Thyroid gland (tissue), 4 donors: ENCODE measurements around the gene SCD5. TPM values are rescaled to one million over a fixed set of nuclear protein-coding genes. Genes with fewer than 3 reads are reported as not detected.

Experiments used
- DNase-seq, 2 donors: peaks; one replicate each; pipeline ENCODE4 v3.0.0-alpha.2; 2019
- H3K27ac ChIP-seq, 3 donors: fragments of 200-600 bp; sonication (generic); 1 replicate in 2 of 3; 2 replicates in 1 of 3; pipeline ENCODE4 v1.5.1; 2016 to 2019; ENCODE audit warnings: mild to moderate bottlenecking in 1 of 3, moderate library complexity in 1 of 3
- H3K27me3 ChIP-seq: fragments of 200-600 bp; sonication (generic); one replicate; pipeline ENCODE4 v1.5.1; 2019
- H3K36me3 ChIP-seq, 2 donors: fragments of 200-600 bp; sonication (generic); one replicate each; pipeline ENCODE4 v1.5.1; 2016 to 2019
- H3K4me1 ChIP-seq, 2 donors: fragments of 200-600 bp; sonication (generic); one replicate each; pipeline ENCODE4 v1.5.1; 2017 to 2019
- H3K4me3 ChIP-seq, 3 donors: fragments of 200-600 bp; sonication (generic); replicated peaks in 1 of 3; 1 replicate in 2 of 3; 2 replicates in 1 of 3; pipeline ENCODE4 v1.5.1; 2016; ENCODE audit warnings: mild to moderate bottlenecking in 1 of 3
- H3K9me3 ChIP-seq: fragments of 200-600 bp; sonication (generic); one replicate; pipeline ENCODE4 v1.5.1; 2017
- POLR2A ChIP-seq, 2 donors: fragments of 450-650 bp; IDR thresholded peaks; one replicate each; pipeline ENCODE4 v1.6.1; 2017; ENCODE audit warnings: antibody characterized with exemption in 2 of 2, mild to moderate bottlenecking in 2 of 2, moderate library complexity in 1 of 2
- WGBS, 2 donors: methylation state at CpG; one replicate each; pipeline ENCODE4 v1.1.5; 2017; 5-methylcytosine and 5-hydroxymethylcytosine counted together
- intact Hi-C: fragments of 100-400 bp; cut with DNase I; formaldehyde crosslinking; loops from one replicate; pipeline ENCODE4 v1.15.1; 2023
- total RNA-seq, 4 donors: library from RNA; depleted of rRNA; stranded (reverse); fragments of >200 nt; gene quantifications; one replicate each; pipeline ENCODE4 v1.2.3, GENCODE V29; 2016
- TF ChIP-seq, protein P1 (sequence below), 6 experiments: fragments of 200-600 bp in 3 of 6; fragments of 450-650 bp in 3 of 6; sonication (generic) in 3 of 6; IDR thresholded peaks; one replicate each; pipeline ENCODE4 v1.5.1; 2016 to 2019; ENCODE audit warnings: antibody characterized with exemption in 6 of 6, mild to moderate bottlenecking in 2 of 6, inconsistent platforms in 1 of 6, moderate library complexity in 1 of 6

Gene SCD5
- total RNA-seq, 4 donors from 2014 or later, result 47.0 to 96.4 (median 54.8) TPM

DNA sequence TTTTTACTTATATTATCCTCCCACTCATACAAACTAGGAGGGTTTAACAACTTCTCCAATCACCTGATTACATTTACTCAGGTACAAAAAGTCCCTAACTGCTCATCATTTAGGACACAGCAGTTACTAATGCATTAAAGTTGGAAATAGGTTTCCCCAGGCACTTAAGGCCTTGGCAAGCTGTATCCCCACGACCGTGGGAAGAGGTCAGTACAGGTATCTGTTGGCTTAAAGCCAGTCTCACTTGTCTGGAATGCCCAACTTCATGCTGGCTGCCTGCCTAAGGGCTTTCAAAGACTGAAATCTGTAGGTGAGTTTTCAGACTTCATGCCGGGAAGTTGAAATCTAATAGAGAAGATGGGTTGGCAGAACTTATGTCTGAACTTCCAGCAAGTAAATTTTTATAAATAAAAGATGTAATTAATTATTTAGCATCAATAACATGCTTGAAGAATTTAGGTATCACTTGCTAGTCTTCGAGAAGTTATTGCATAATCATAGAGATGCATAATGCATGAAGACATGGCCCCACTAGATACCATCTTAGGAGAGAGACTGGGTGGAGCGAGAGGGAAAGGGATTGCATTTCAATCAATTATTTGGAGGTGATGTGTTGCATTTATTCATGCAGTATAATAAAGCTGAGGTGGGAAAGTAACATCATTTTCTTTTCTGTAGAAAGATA is 54.2 kb downstream of the SCD5 start:
- peak; percentile 96 for DNase-seq
- TF ChIP-seq POLR2A (IDR thresholded peaks at IDR 0.05), result no peak
- TF ChIP-seq, protein P1, sequence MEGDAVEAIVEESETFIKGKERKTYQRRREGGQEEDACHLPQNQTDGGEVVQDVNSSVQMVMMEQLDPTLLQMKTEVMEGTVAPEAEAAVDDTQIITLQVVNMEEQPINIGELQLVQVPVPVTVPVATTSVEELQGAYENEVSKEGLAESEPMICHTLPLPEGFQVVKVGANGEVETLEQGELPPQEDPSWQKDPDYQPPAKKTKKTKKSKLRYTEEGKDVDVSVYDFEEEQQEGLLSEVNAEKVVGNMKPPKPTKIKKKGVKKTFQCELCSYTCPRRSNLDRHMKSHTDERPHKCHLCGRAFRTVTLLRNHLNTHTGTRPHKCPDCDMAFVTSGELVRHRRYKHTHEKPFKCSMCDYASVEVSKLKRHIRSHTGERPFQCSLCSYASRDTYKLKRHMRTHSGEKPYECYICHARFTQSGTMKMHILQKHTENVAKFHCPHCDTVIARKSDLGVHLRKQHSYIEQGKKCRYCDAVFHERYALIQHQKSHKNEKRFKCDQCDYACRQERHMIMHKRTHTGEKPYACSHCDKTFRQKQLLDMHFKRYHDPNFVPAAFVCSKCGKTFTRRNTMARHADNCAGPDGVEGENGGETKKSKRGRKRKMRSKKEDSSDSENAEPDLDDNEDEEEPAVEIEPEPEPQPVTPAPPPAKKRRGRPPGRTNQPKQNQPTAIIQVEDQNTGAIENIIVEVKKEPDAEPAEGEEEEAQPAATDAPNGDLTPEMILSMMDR (IDR thresholded peaks at IDR 0.05), result no peak
- WGBS, 2 donors, result 35 to 46% methylated on average over 5 of the region's 5 CpGs
- H3K4me3 ChIP-seq, result no peak overlapping the region
- H3K9me3 ChIP-seq, result no peaks in the 10 kb centered on the region
- intact Hi-C loops, result loop anchor here (5.0 kb wide), 1 partner anchor 282 kb away; no protein-coding TSS in a partner anchor
- H3K4me1 ChIP-seq, result peaks cover 34 to 46% of the 10 kb centered on the region in 2 donors
- H3K36me3 ChIP-seq, result no peaks in the 10 kb centered on the region
- H3K27me3 ChIP-seq, result no peaks in the 10 kb centered on the region
- peak overlapping the region; percentile 76 to 91 (median 79) for H3K27ac ChIP-seq

DNA sequence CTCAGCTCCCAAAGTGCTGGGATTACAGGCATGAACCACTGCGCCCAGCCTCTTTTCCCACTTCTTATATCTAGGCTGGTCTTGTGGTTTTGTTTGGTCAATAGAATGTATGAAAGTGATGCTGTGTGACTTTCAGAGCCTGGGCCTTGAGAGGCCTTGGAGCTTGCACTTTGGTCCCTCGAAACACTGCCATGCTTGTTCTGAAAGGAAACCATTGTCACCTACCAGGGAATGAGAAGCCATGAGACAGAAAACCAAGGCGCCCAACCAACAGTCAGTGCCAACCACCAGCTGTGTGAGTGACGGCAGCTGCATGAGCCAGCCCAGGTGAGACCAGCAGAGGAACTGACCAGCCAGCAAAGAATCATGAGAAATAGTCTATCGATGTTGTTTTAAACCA is 57.4 kb downstream of the SCD5 start:
- 97 to 99% methylated on average over 5 of the region's 5 CpGs for WGBS, 2 donors
- DNase-seq, result no peak
- Histone ChIP-seq H3K27ac (no peak overlapping the region), H3K4me1 (peaks cover 24 to 42% of the 10 kb centered on the region in 2 donors), H3K4me3 (no peak overlapping the region), H3K27me3 (no peaks in the 10 kb centered on the region), H3K9me3 (no peaks in the 10 kb centered on the region), H3K36me3 (no peaks in the 10 kb centered on the region)
- intact Hi-C loops, result loop anchor here (5.0 kb wide), 1 partner anchor 279 kb away; no protein-coding TSS in a partner anchor
- no peak for TF ChIP-seq POLR2A (IDR thresholded peaks at IDR 0.05)
- TF ChIP-seq, protein P1 (IDR thresholded peaks at IDR 0.05), result no peak

DNA sequence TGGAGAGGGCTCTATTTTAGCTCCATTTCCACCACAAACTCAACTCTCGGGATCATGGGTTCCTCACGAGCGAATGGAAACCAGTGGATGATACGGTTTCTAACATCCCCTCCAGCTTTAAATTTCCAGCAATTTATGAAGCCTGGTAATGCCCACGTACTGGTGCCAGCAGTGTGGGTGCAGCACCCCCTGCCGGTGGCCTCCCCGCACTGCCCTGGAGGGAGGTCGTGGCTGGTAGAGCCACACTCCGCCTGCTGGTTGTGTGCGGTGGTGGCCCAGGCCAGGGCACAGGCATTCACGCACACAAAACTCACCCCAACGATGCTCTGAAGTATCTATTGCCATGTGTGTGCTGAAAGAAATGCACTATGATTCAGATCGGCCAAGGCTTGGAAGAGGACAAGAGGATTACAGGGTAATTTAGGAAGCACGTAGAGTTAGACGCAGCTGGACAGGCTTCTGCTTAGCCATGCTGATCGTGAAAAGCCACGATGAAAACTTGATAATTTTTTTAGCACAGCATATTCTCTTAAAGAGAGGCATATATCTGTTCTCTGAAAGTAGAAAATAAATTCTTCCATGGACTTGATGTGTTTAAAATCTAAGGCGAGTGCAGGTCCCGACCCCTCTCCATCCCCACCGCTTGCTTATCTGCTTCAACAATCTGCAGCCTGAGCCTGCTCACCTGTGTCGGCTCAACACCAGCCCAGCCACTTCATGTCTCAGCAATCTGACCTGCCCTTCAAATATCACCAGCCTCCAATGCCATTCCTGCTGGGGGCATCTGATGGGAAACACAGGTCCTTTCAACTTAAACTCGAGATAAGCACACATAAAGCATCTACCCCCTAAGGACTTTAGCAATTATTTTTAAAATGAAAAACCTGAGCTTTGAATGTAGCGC is 59.1 kb downstream of the SCD5 start:
- Histone ChIP-seq H3K27me3 (no peaks in the 10 kb centered on the region), H3K27ac (peak overlapping the region; percentile 18 to 63 (median 51)), H3K9me3 (no peaks in the 10 kb centered on the region), H3K4me1 (peaks cover 10 to 27% of the 10 kb centered on the region in 2 donors), H3K36me3 (no peaks in the 10 kb centered on the region), H3K4me3 (no peak overlapping the region)
- intact Hi-C loops, result loop anchor here (5.0 kb wide), 1 partner anchor 277 kb away; no protein-coding TSS in a partner anchor
- TF ChIP-seq, protein P1 (IDR thresholded peaks at IDR 0.05), result peak; percentile 95 to 99 (median 98)
- TF ChIP-seq POLR2A (IDR thresholded peaks at IDR 0.05), result no peak
- 42 to 47% methylated on average over 23 of the region's 23 CpGs for WGBS, 2 donors
- DNase-seq, result peak; percentile 80 to 81

DNA sequence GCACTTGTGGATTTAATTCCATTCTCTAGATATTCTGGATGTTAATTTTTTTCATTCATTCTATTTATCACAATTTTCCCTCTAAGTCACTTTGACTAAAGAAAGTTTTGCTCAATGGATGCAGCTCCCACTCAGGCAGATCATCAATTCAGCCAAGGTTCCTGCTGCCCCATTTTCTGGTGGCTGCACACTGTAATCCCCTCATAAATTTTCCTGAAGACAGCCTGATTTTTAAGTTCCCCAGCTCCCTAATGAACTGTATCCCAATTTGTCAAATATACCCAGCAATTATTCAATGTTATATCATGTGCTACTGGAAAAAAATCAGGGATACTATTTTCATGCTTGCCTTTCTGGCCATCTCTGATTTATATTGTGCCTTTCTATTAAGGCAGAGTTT is 61.2 kb downstream of the SCD5 start:
- no peak for DNase-seq
- intact Hi-C loops, result no loop called here
- Histone ChIP-seq H3K27me3 (no peaks in the 10 kb centered on the region), H3K36me3 (no peaks in the 10 kb centered on the region), H3K4me1 (peaks cover 9 to 17% of the 10 kb centered on the region in 2 donors), H3K9me3 (no peaks in the 10 kb centered on the region), H3K27ac (no peak overlapping the region), H3K4me3 (no peak overlapping the region)
- TF ChIP-seq, protein P1 (IDR thresholded peaks at IDR 0.05), result no peak
- no peak for TF ChIP-seq POLR2A (IDR thresholded peaks at IDR 0.05)
